Choroid plexus epithelial cell (primary cell): ENCODE data around the gene DHX35.

ENCODE experiments used
- DNase-seq: peaks from one replicate; pipeline ENCODE4 v3.0.0-alpha.2; 2010; ENCODE audit warnings: low read depth
- H3K4me3 ChIP-seq: 2 replicates; pipeline ENCODE4 v1.5.1; 2011; ENCODE audit warnings: low read depth, mild to moderate bottlenecking, control low read depth, low read length, moderate library complexity
- TF ChIP-seq, protein P1 (sequence below): conservative IDR thresholded peaks from 2 replicates; pipeline ENCODE4 v1.5.1; 2011; ENCODE audit warnings: low read depth, mild to moderate bottlenecking, control low read depth, inconsistent platforms, low read length, moderate library complexity

The DHX35 gene

DNA sequence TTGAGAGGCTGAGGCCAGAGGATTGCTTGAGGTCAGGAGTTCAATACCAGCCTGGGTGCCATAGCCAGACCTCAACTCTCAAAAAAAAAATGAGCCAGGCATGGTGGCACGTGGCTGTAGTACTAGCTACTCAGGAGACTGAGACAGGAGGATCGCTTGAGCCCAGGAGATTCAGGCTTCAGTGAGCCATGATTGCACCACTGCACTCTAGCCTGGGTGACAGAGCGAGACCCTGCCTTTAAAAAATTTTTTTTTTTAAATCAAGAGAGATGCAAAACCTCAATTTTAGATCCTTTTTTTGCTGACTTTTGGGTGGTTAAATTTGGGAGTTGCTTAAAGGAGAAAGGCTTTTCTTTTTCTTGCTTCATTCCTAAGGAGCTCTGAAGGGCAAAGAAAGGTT lies 70.9 kb downstream of the DHX35 start:
- TF ChIP-seq, protein P1, sequence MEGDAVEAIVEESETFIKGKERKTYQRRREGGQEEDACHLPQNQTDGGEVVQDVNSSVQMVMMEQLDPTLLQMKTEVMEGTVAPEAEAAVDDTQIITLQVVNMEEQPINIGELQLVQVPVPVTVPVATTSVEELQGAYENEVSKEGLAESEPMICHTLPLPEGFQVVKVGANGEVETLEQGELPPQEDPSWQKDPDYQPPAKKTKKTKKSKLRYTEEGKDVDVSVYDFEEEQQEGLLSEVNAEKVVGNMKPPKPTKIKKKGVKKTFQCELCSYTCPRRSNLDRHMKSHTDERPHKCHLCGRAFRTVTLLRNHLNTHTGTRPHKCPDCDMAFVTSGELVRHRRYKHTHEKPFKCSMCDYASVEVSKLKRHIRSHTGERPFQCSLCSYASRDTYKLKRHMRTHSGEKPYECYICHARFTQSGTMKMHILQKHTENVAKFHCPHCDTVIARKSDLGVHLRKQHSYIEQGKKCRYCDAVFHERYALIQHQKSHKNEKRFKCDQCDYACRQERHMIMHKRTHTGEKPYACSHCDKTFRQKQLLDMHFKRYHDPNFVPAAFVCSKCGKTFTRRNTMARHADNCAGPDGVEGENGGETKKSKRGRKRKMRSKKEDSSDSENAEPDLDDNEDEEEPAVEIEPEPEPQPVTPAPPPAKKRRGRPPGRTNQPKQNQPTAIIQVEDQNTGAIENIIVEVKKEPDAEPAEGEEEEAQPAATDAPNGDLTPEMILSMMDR = no peak
- no peak for DNase-seq
- H3K4me3 ChIP-seq = no peak overlapping the region

DNA sequence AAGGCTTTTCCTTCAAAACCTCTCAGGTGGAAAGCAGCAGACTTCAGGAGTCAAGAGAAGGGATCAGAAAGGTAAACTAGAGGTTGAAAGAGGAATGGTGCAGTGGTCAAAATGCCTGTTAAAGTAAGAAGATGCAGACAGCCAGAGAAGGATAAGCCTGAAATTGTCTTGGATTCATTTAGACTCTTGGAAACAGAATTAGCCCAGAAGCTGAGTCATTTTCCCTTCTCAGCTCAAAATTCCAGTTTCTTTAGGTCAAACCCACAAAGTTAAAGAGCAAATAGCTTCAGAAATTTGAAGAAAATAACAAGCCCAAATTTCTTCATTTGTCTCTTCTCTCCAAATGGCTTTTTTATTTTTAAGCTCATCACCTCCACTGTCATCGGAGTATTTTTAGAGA lies 73.9 kb downstream of the DHX35 start:
- no peak overlapping the region for H3K4me3 ChIP-seq
- DNase-seq = peak; percentile 48
- TF ChIP-seq, protein P1 = no peak

DNA sequence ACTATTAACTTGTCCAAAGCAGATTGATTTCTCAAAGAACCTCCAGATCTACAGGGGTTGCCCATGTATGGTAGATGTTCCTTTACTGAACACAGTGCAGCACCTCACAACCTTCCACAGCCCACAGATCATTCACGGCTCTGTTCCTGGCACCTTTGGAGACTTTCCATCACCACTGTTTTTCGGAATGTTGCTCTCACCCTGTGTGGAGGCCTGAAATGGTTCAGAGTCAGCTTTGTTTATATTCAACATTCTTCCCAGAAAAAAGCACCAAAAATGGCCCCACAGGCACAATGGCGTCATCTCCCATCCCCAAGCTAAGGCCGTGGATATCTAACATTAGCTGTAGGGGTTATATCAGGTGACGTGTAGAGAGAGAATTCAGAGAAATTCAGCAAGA lies 74.7 kb downstream of the DHX35 start:
- no peak for DNase-seq
- TF ChIP-seq, protein P1 = no peak
- H3K4me3 ChIP-seq = no peak overlapping the region

DNA sequence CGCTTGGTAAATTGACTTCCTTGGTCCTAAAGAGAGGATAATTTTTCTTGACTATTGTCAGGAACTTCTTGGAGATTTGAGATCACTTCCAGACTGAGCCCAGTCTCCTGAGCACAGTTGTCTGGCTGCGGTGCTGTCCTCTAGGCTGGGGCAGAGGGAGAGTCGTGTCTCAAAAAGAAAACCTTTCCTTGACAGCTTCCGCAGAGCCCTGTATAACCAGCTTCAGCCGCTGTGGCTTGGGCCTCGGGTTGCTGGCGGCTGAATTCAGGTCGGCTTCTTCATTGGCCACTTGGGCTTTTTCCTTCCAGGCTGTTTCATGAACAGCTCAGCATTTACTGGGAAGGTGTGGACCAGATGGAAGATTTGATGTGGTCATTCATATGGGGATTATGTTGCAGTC lies 75.9 kb downstream of the DHX35 start:
- no peak for DNase-seq
- H3K4me3 ChIP-seq = no peak overlapping the region
- TF ChIP-seq, protein P1 = no peak

- TF ChIP-seq, protein P1 = no peak
- no peak for DNase-seq
- no peak overlapping the region for H3K4me3 ChIP-seq
Measured at GRCh38 chr20:39038495-39038894, 76.4 kb downstream of the DHX35 start.

DNA sequence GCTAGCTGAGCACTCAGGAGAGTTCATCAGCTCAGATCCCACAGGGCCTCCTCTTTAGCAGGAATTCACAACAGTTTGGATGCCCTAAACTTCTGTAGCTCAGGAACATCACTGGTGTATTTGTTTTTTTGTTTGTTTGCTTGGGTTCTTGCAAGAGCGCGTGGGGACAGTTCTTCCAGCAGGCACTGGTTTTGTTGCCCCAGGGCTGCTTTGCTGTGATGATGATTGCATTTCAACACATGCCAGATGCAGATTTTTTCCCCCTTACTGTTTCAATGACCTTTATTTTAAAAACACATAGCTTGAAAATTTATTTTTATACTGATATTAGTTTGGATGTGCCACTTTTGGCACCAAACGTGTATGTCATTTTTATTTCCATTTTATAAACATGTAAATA lies 77.1 kb downstream of the DHX35 start:
- H3K4me3 ChIP-seq = no peak overlapping the region
- TF ChIP-seq, protein P1 = no peak
- DNase-seq = no peak

- no peak for DNase-seq
- TF ChIP-seq, protein P1 = no peak
- H3K4me3 ChIP-seq = no peak overlapping the region
Measured at GRCh38 chr20:39040116-39040515, 78.0 kb downstream of the DHX35 start.
